Activated naive CD8-positive, alpha-beta T cell treated with anti-CD3 and anti-CD28 coated beads for 36 hours (primary cell): ENCODE results near the gene NRXN3. TPM values are rescaled to one million over a fixed set of nuclear protein-coding genes. Genes with fewer than 3 reads are reported as not detected.

Source experiments
- DNase-seq: peaks from one replicate; pipeline ENCODE4 v3.0.0; 2021
- H3K27ac Mint-ChIP-seq: one replicate; pipeline ENCODE4 v1.8.0; 2022; ENCODE audit warnings: mild to moderate bottlenecking, moderate library complexity, mixed read lengths
- H3K27me3 Mint-ChIP-seq: one replicate; pipeline ENCODE4 v1.8.0; 2022; ENCODE audit warnings: mild to moderate bottlenecking, mixed read lengths
- H3K36me3 Mint-ChIP-seq: one replicate; pipeline ENCODE4 v1.8.0; 2021; ENCODE audit warnings: mild to moderate bottlenecking, mixed read lengths
- H3K4me1 Mint-ChIP-seq: one replicate; pipeline ENCODE4 v1.8.0; 2021; ENCODE audit warnings: mixed read lengths
- H3K4me3 Mint-ChIP-seq: one replicate; pipeline ENCODE4 v1.8.0; 2022; ENCODE audit warnings: mild to moderate bottlenecking, moderate library complexity, mixed read lengths
- H3K9me3 Mint-ChIP-seq: one replicate; pipeline ENCODE4 v1.8.0; 2022; ENCODE audit warnings: mixed read lengths
- total RNA-seq, 2 experiments: library from RNA; stranded (reverse); gene quantifications; one replicate each; pipeline ENCODE4 v1.2.3, GENCODE V29; 2021

The NRXN3 gene
- total RNA-seq, 2 experiments from 2014 or later = not detected

DNA sequence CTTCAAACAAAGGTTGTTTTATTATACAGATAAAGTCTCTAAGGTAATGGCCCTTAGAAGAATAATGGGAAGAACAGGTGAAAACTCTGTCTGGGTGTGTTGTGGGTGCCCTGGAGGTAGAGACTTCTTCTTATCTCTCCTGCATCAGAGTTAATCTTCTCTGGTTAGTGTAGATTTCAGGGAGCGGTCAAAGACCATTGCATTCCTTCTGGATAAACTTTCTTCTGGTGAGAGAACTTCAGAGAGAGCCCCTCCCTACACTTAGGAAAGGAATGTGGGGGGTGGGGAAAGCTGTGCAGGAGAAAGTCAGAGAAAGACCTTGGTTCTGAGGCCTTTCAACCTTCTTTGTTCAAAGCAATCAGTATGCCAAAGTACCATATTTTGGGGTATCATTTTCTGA lies 1382.6 kb downstream of the NRXN3 start:
- no peak overlapping the region for H3K27ac Mint-ChIP-seq
- H3K4me3 Mint-ChIP-seq = no peak overlapping the region
- no peaks in the 10 kb centered on the region for H3K36me3 Mint-ChIP-seq
- peaks cover 2% of the 10 kb centered on the region for H3K9me3 Mint-ChIP-seq
- no peaks in the 10 kb centered on the region for H3K4me1 Mint-ChIP-seq
- H3K27me3 Mint-ChIP-seq = peaks cover 3% of the 10 kb centered on the region
- DNase-seq = no peak

DNA sequence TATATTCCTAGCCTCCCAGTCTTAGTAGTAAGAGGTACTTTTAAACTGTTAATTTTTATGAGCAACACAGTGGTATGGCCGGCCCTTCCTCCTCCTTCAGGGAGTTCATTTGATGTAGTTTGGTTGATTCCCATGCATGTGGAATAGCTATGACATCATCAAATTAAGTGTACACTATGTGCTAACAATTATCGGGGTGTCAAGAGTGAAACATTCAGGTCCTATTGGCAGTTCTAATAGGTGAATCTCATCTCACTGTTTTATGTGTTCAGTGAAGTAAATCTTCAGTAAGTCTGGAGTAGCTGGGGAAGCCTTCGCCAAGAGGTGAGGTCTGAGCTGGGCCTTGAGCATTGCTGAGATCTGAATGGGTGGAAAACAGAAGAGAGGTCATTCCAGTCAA lies 1384.6 kb downstream of the NRXN3 start:
- no peaks in the 10 kb centered on the region for H3K4me1 Mint-ChIP-seq
- no peak for DNase-seq
- H3K9me3 Mint-ChIP-seq = peaks cover 4% of the 10 kb centered on the region
- no peak overlapping the region for H3K4me3 Mint-ChIP-seq
- H3K27me3 Mint-ChIP-seq = peaks cover 2% of the 10 kb centered on the region
- no peaks in the 10 kb centered on the region for H3K36me3 Mint-ChIP-seq
- H3K27ac Mint-ChIP-seq = no peak overlapping the region

DNA sequence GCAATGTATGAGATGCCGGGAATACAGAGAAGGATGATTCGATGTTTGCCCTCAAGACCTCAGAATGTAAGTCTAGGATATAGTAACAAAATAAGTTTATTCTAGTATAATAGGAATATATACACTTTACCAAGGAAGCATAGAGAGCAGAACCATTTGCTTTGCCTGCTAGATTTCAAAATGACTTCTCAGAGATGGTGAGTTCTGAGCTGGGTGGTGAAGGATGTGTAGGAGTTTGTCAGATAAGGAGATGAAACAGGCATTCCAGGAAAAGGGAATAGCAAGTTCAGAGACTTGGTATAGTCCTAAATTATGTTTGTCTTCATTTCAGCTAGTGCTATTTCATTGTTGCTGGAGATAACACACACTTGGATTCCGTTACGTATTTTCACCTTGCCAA lies 1385.3 kb downstream of the NRXN3 start:
- no peak overlapping the region for H3K4me3 Mint-ChIP-seq
- H3K27ac Mint-ChIP-seq = no peak overlapping the region
- no peaks in the 10 kb centered on the region for H3K36me3 Mint-ChIP-seq
- no peak for DNase-seq
- H3K4me1 Mint-ChIP-seq = no peaks in the 10 kb centered on the region
- no peaks in the 10 kb centered on the region for H3K27me3 Mint-ChIP-seq
- H3K9me3 Mint-ChIP-seq = peaks cover 4% of the 10 kb centered on the region

DNA sequence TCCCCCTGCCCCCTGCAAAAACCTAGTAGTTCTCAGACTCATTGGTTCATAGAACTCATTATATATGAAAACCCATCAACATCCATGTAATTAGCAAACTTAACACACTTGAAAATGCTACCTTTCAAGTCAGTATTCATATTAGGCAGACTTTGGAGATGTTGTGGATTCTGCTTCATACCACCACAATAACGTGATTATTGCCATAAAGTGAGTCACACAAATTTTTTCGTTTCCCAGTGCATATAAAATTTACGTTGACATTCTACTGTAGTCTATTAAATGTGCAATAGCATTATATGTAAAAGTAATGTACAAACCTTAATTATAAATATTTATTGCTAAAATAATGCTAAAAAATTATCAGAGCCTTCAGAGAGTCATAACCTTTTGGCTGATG lies 1387.1 kb downstream of the NRXN3 start:
- Mint-ChIP-seq H3K4me3 (no peak overlapping the region), H3K27ac (no peak overlapping the region), H3K4me1 (no peaks in the 10 kb centered on the region), H3K36me3 (no peaks in the 10 kb centered on the region), H3K9me3 (peaks cover 4% of the 10 kb centered on the region), H3K27me3 (no peaks in the 10 kb centered on the region)
- DNase-seq = no peak

DNA sequence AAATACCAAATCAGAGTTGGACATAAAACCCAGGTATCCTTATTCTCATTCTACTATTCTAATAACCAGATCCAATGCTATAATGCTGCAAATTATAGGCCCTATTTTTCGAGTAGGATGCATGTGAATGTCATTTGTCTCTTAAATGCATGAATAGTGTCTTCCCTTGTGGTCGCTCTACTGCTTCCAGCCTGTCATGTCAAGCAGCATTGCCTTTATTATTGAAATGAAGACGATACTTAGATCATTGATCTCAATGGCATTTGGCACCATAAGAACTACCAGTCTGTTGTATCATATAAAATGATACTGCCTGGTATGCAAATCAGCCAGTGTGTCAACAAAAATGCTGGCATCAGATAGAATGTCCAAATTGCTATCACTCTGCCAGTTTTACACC lies 1392.0 kb downstream of the NRXN3 start:
- H3K4me1 Mint-ChIP-seq = no peaks in the 10 kb centered on the region
- H3K9me3 Mint-ChIP-seq = peaks cover 2% of the 10 kb centered on the region
- H3K27me3 Mint-ChIP-seq = no peaks in the 10 kb centered on the region
- DNase-seq = no peak
- no peaks in the 10 kb centered on the region for H3K36me3 Mint-ChIP-seq
- H3K4me3 Mint-ChIP-seq = no peak overlapping the region
- H3K27ac Mint-ChIP-seq = no peak overlapping the region

DNA sequence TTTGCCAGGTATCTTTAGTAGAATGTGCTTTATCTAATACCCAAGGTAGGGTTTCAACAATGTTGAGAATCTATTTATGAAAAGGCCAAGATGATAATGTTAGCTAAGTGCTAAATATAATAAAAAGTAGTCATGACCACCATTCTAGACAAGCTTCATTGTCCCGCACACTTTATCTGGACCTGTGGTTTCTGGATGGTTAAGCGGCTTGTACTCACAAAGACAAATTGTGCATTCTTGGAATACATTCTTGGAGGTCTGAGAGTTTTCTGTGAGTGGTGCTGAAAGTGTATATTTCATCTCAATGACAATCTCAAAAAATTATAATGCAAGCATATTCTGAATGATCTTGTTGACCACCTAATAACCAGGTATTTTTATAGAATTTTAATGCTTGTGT lies 1394.2 kb downstream of the NRXN3 start:
- Mint-ChIP-seq H3K27ac (no peak overlapping the region), H3K4me3 (no peak overlapping the region), H3K27me3 (no peaks in the 10 kb centered on the region), H3K36me3 (no peaks in the 10 kb centered on the region), H3K9me3 (no peaks in the 10 kb centered on the region), H3K4me1 (no peaks in the 10 kb centered on the region)
- DNase-seq = no peak

DNA sequence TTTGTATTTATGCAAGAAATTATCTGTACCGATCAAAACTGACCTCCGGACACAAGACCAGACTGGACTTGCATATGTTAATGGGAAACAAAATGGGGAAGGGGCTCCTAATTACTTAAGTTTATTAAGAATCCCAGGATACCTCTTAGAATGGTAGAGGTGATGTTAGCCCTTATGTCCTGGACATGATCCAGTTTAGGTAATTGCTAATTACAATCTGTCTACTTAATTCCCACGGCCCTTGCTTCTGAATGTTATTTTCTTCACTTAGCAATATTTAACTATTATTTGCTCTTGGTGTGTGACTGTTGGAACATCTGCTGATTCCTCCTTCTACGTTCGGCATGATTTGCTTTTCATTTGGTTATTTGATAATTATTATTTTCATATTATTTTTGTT lies 1397.1 kb downstream of the NRXN3 start:
- Mint-ChIP-seq H3K4me1 (no peaks in the 10 kb centered on the region), H3K27me3 (no peaks in the 10 kb centered on the region), H3K9me3 (no peaks in the 10 kb centered on the region), H3K27ac (no peak overlapping the region), H3K4me3 (no peak overlapping the region), H3K36me3 (no peaks in the 10 kb centered on the region)
- DNase-seq = no peak

DNA sequence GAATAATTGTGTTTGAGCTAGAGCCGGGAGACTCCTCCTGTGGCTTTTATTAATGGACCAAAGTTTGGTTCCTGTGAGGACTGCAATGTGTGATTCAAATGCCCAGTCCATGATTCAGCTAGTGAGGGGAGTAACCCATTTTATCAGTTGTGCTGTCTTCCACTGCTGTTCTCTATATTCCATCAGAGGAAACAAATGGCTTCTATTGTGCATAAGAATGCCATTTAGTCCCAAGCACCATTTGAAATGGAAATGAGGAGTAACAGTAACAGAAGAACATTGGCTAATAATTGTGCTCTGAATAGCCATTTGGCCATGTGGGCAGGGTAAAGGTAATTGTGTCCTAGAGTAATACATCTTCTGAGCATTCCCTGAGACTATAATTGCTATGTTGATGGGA lies 1398.4 kb downstream of the NRXN3 start:
- Mint-ChIP-seq H3K36me3 (no peaks in the 10 kb centered on the region), H3K27ac (no peak overlapping the region), H3K27me3 (no peaks in the 10 kb centered on the region), H3K4me1 (no peaks in the 10 kb centered on the region), H3K9me3 (no peaks in the 10 kb centered on the region), H3K4me3 (no peak overlapping the region)
- no peak for DNase-seq

DNA sequence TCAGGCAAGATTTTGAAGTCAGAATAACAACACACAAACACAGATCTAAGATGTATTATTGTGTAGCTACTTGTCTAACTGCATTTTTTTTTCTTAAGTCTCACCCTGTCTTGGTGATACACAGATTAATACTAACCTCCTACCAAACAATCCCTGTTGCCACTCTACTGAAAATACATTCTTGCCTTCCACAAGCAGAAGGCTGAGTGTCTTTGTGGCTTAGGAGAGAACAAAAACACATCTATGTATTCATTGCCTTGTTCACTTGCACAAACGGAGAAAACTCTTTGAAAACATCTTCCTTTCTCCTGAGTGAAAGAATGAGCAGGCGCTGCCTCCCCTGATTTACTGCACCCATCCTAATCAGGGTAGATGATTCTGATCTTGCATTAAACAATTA lies 1398.9 kb downstream of the NRXN3 start:
- no peaks in the 10 kb centered on the region for H3K27me3 Mint-ChIP-seq
- no peak for DNase-seq
- no peaks in the 10 kb centered on the region for H3K4me1 Mint-ChIP-seq
- H3K4me3 Mint-ChIP-seq = no peak overlapping the region
- no peaks in the 10 kb centered on the region for H3K9me3 Mint-ChIP-seq
- H3K36me3 Mint-ChIP-seq = no peaks in the 10 kb centered on the region
- no peak overlapping the region for H3K27ac Mint-ChIP-seq

DNA sequence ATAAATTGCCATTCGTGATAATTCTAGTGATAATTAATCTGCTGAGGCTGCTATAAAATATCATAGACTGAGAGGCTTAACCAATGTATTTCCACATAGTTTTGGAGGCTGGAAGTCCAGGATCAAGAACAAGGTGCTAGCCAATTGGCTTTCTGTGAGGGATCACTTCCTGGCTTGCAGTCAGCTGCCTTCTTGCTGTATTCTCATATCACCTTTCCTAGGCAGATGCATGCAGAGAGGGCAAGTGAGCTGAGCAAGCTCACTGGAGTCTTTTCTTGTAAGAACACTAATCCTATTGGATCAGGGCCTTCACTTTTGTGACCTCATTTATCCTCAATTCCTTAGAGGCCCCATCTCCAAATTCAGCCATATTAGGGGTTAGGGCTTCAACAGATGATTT lies 1400.5 kb downstream of the NRXN3 start:
- Mint-ChIP-seq H3K36me3 (no peaks in the 10 kb centered on the region), H3K27me3 (no peaks in the 10 kb centered on the region), H3K4me1 (no peaks in the 10 kb centered on the region), H3K4me3 (no peak overlapping the region), H3K9me3 (no peaks in the 10 kb centered on the region), H3K27ac (no peak overlapping the region)
- DNase-seq = no peak

DNA sequence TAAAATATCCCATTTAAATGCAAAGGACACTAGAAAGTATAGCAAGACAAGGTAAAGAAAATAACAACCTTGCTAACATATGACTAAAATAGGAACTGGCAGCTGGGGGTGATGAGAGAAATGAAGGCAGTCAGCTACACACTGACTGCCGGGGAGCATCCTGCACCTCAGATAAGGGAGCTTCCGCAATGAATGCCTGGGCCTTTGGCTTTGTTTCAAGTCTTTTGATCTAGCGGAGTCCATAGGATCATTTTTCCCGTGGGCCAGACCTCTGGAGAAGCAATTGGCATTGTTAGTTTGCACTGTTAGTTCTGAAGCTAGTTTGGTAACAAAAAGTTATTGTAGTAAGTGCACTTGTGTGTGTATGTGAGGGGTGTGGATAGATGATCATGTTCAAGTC lies 1401.2 kb downstream of the NRXN3 start:
- Mint-ChIP-seq H3K4me1 (no peaks in the 10 kb centered on the region), H3K27me3 (no peaks in the 10 kb centered on the region), H3K27ac (no peak overlapping the region), H3K4me3 (no peak overlapping the region), H3K36me3 (no peaks in the 10 kb centered on the region), H3K9me3 (no peaks in the 10 kb centered on the region)
- no peak for DNase-seq

DNA sequence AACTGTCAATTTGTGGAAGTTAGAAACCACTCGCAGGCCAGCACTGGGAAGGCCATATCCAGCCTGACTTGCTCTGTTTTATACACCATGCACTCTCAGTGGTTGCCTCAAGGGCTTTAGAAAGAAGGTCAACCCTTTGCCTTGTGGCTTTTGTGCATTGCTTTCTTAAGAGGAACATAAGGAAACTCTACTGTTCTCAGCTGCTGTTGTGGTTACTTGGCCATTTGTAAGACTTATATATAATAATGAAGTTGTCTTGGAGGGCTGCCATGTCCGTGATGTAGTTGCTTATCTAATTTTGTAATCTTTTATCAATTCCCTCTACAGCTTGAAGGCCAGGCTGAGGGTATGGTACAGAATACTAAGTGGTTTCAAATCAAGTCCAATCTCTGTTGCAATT lies 1403.3 kb downstream of the NRXN3 start:
- no peak for DNase-seq
- Mint-ChIP-seq H3K4me1 (no peaks in the 10 kb centered on the region), H3K4me3 (no peak overlapping the region), H3K36me3 (no peaks in the 10 kb centered on the region), H3K27me3 (no peaks in the 10 kb centered on the region), H3K9me3 (no peaks in the 10 kb centered on the region), H3K27ac (no peak overlapping the region)

DNA sequence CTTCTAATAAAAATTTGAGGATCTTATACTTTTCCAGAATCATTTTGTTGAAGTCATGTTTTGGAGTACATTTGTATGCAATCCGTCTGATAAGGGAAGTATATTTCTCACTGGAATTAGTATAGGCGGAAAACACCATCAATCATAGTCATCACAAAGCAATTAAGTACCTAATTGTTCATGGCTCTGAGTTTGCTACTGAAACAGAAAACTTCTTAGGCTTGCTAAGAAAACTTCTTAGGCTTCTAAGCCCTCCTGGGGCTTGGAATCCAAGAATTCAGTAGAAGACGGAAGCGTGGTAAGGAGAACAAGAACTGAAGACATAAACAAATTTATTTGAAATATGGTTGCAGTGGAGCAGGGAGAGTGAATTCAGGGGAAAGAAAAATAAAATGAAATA lies 1404.9 kb downstream of the NRXN3 start:
- DNase-seq = no peak
- Mint-ChIP-seq H3K4me1 (no peaks in the 10 kb centered on the region), H3K4me3 (no peak overlapping the region), H3K27ac (no peak overlapping the region), H3K36me3 (no peaks in the 10 kb centered on the region), H3K27me3 (no peaks in the 10 kb centered on the region), H3K9me3 (no peaks in the 10 kb centered on the region)

DNA sequence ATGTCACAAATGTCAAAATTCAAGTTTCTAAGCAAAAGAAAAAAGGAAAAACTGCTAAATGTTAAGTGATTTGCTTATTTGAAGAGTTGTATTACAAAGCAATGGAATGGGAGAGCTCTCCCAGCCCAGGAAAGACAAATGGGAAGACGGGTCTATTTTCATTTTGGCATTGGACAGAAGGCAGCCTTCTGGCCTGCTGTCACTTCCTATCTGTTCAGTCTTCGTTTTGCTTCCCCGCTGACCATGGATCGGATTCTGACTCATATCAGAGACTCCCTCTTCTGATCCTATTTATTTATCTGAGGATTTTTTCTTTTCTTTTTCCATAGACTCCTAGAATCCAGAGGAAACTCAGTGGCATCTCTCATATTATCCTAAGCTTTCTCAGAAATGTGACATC lies 1406.3 kb downstream of the NRXN3 start:
- H3K4me3 Mint-ChIP-seq = no peak overlapping the region
- no peaks in the 10 kb centered on the region for H3K9me3 Mint-ChIP-seq
- no peak for DNase-seq
- H3K27ac Mint-ChIP-seq = no peak overlapping the region
- H3K36me3 Mint-ChIP-seq = no peaks in the 10 kb centered on the region
- H3K4me1 Mint-ChIP-seq = no peaks in the 10 kb centered on the region
- no peaks in the 10 kb centered on the region for H3K27me3 Mint-ChIP-seq

DNA sequence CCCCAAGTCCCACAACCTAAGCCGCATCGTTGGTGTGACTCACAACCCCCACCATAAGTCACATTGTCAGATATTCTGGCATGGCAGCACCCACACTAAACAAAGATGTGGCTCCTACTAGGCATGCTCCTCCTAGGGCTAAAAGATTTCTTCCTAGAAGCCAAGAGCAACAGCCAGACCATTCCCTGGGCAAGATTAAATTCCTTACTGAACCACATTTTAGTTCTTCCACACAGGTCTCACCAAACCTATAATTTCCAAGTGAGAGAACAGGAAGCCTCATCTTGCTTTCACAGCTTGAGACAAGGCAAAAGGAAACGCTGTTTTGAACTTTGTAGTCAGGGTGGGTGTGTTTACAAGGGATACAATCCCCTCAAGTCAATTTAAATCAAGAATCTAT lies 1408.3 kb downstream of the NRXN3 start:
- DNase-seq = no peak
- Mint-ChIP-seq H3K27ac (no peak overlapping the region), H3K9me3 (no peaks in the 10 kb centered on the region), H3K27me3 (no peaks in the 10 kb centered on the region), H3K4me1 (no peaks in the 10 kb centered on the region), H3K4me3 (no peak overlapping the region), H3K36me3 (no peaks in the 10 kb centered on the region)

DNA sequence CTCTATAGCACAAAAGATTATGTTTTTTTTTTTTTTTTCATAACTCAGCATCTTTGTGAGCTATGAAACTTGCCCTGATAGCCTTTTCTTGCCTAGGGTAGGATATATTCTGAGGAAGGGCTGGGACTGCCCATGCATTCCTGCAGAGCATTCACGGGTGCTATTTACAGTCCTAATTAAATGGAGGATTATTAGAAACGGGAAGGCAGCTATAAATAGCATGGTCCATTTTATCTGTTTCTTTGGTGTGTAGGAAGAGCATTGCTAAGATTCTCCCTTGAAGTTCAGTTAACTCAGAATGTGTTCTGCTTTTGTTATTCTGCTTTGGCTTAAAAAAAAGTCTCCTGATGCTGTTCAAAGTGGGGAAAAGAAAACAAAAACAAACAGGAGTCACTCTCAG lies 1410.2 kb downstream of the NRXN3 start:
- no peaks in the 10 kb centered on the region for H3K27me3 Mint-ChIP-seq
- no peaks in the 10 kb centered on the region for H3K4me1 Mint-ChIP-seq
- no peak for DNase-seq
- no peaks in the 10 kb centered on the region for H3K9me3 Mint-ChIP-seq
- H3K27ac Mint-ChIP-seq = no peak overlapping the region
- no peak overlapping the region for H3K4me3 Mint-ChIP-seq
- H3K36me3 Mint-ChIP-seq = no peaks in the 10 kb centered on the region

DNA sequence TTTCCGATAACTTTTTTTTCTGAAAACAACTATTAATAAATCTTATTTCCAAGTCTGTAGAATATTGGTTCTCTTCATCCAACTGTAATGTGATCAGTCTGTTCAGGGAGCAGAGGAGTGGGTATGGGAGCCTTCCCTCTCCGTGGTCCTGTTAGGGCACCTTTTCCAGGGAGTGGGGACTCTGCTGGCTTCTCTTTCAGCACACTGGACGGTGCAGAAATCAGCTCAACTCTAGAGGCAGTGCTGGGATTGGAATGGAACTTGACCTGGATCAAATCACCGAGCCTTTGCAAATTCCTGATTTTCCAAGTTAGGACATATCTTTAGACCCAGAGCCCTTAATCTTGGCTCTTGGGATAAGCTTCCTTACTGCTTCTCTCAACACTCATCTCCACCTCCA lies 1410.7 kb downstream of the NRXN3 start:
- H3K27me3 Mint-ChIP-seq = no peaks in the 10 kb centered on the region

More for the DNA sequence above, 1410.7 kb downstream of the NRXN3 start:
- Mint-ChIP-seq H3K27ac (no peak overlapping the region), H3K4me3 (no peak overlapping the region), H3K36me3 (no peaks in the 10 kb centered on the region), H3K9me3 (no peaks in the 10 kb centered on the region), H3K4me1 (no peaks in the 10 kb centered on the region)
- DNase-seq = no peak
